Activated B cell treated with CpG ODN at 0.5 μM for 24 hours (primary cell): ENCODE results near the gene NT5DC1. TPM values are rescaled to one million over a fixed set of nuclear protein-coding genes. Genes with fewer than 3 reads are reported as not detected.

ENCODE experiments used
- ATAC-seq: fragments of 200-7000 bp; cut with Tn5 transposase; one replicate; pipeline ENCODE4 v1.10.0; 2021; ENCODE audit warnings: low read depth, mild to moderate bottlenecking, moderate library complexity
- CTCF ChIA-PET: fragments of 350-600 bp; sonication (Branson Sonifier 250); formaldehyde crosslinking; loops from one replicate; lab custom pipeline; 2021; ENCODE audit warnings: antibody characterized with exemption; lab: Charles Lee
- POLR2A ChIA-PET: fragments of 350-600 bp; sonication (Branson Sonifier 250); formaldehyde crosslinking; loops from one replicate; lab custom pipeline; 2021; ENCODE audit warnings: antibody characterized with exemption; lab: Charles Lee
- DNase-seq: peaks from one replicate; pipeline ENCODE4 v3.0.0; 2022
- H3K27ac Mint-ChIP-seq: one replicate; pipeline ENCODE4 v1.8.0; 2020; ENCODE audit warnings: mixed read lengths
- H3K27me3 Mint-ChIP-seq: one replicate; pipeline ENCODE4 v1.8.0; 2021; ENCODE audit warnings: mixed read lengths
- H3K36me3 Mint-ChIP-seq: one replicate; pipeline ENCODE4 v1.8.0; 2021; ENCODE audit warnings: low read depth, mixed read lengths
- H3K4me1 Mint-ChIP-seq: one replicate; pipeline ENCODE4 v1.8.0; 2021; ENCODE audit warnings: mixed read lengths
- H3K4me3 Mint-ChIP-seq: one replicate; pipeline ENCODE4 v1.8.0; 2020; ENCODE audit warnings: mild to moderate bottlenecking, mixed read lengths
- H3K9me3 Mint-ChIP-seq: one replicate; pipeline ENCODE4 v1.8.0; 2020; ENCODE audit warnings: mixed read lengths
- intact Hi-C: fragments of 100-400 bp; cut with micrococcal nuclease; formaldehyde crosslinking; loops from one replicate; pipeline ENCODE4 v1.15.1; 2024
- total RNA-seq: library from RNA; stranded (reverse); gene quantifications from 2 replicates; pipeline ENCODE4 v1.2.3, GENCODE V29; 2022
- TF ChIP-seq, protein P1 (sequence below): fragments of 200-600 bp; IDR thresholded peaks from one replicate; pipeline ENCODE4 v1.8.0; 2022; ENCODE audit warnings: antibody characterized with exemption, mild to moderate bottlenecking

Gene NT5DC1
- total RNA-seq, 1 donor from 2014 or later: 59.9 TPM

DNA sequence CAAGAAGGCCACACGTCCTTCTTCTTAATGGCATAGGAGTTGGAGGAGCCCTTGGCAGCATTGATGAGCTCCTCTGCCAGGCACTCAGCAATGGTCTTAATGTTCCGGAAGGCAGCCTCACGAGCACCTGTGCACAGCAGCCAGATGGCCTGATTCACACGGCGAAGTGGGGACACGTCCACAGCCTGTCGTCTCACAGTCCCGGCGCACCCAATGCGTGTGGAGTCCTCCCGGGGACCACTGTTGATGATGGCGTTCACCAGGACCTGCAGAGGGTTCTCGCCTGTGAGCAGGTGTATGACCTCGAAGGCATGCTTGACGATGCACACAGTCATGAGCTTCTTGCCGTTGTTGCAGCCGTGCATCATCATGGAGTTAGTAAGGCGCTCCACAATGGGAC, 157.9 kb downstream of the NT5DC1 start:
- Mint-ChIP-seq H3K4me1 (peaks cover 4% of the 10 kb centered on the region), H3K36me3 (peaks cover 16% of the 10 kb centered on the region), H3K4me3 (no peak overlapping the region), H3K27me3 (no peaks in the 10 kb centered on the region), H3K9me3 (peaks cover 8% of the 10 kb centered on the region), H3K27ac (no peak overlapping the region)
- intact Hi-C loops: no loop called here
- DNase-seq: no peak
- CTCF ChIA-PET: interaction anchor here (1.5 kb wide), 1 partner anchor 10 kb away, joined by 3 read pairs; no protein-coding TSS in a partner anchor
- POLR2A ChIA-PET: no interaction called here
- ATAC-seq: no peak
- TF ChIP-seq, protein P1, sequence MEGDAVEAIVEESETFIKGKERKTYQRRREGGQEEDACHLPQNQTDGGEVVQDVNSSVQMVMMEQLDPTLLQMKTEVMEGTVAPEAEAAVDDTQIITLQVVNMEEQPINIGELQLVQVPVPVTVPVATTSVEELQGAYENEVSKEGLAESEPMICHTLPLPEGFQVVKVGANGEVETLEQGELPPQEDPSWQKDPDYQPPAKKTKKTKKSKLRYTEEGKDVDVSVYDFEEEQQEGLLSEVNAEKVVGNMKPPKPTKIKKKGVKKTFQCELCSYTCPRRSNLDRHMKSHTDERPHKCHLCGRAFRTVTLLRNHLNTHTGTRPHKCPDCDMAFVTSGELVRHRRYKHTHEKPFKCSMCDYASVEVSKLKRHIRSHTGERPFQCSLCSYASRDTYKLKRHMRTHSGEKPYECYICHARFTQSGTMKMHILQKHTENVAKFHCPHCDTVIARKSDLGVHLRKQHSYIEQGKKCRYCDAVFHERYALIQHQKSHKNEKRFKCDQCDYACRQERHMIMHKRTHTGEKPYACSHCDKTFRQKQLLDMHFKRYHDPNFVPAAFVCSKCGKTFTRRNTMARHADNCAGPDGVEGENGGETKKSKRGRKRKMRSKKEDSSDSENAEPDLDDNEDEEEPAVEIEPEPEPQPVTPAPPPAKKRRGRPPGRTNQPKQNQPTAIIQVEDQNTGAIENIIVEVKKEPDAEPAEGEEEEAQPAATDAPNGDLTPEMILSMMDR: no peak

DNA sequence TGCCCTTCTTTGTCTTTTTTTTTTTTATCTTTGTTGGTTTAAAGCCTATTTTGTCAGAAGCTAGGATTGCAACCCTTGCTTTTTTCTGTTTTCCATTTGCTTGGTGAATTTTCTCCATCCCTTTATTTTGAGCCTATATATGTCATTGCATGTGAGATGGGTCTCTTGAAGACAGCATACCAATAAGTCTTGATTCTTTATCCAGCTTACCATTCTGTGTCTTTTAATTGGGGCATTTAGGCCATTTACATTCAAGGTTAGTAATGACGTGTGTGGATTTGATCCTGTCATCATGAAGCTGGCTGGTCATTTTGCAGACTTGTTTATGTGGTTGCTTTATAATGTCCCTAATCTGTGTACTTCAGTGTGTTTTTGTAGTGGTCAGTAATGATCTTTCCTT, 162.7 kb downstream of the NT5DC1 start:
- peaks cover 8% of the 10 kb centered on the region for H3K4me1 Mint-ChIP-seq
- ATAC-seq (no peak), DNase-seq (no peak)
- H3K36me3 Mint-ChIP-seq: peaks cover 28% of the 10 kb centered on the region
- TF ChIP-seq, protein P1: no peak
- H3K27ac Mint-ChIP-seq: no peak overlapping the region
- H3K27me3 Mint-ChIP-seq: no peaks in the 10 kb centered on the region
- CTCF ChIA-PET: no interaction called here
- H3K9me3 Mint-ChIP-seq: peaks cover 11% of the 10 kb centered on the region
- intact Hi-C loops: no loop called here
- no peak overlapping the region for H3K4me3 Mint-ChIP-seq
- POLR2A ChIA-PET: no interaction called here

DNA sequence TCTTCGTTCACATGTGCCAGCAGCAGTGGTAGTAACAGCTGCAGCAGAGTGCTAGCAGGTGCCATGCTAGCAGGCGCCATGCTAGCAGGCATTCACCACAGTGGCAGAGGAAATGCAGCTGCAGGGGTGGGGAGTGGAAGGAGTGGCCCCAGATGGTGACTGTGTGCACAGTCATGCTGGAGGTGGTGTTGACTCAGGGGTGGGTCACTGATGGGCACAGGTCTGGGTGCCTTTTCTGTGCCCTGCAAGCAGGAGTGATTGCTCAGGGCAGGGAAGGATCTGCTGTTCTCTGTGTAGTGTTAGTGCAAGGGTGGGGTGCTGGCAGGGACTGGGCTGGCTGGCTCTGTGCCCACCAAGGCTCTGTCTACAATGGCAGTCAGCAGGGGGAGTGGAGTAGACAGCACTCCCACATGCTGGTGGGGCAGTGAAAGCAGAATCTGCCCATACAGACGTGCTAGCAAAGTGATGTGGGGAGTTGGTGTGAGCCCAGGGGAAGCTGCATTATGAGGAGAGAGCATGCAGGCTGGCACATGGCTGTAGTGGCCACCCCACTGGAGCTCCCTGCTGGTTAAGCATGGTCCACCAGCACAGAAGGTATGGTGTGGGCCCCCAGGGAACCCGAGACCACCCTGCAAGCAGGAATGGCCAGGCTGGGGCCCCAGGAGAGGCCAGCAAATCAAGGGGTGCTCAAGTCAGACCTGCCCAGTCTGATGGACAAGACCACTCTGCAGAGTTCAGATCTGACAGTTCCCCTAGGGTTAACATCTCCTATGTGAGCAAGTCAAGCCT, 164.6 kb downstream of the NT5DC1 start:
- peaks cover 11% of the 10 kb centered on the region for H3K9me3 Mint-ChIP-seq
- intact Hi-C loops: loop anchor here (5.0 kb wide), 1 partner anchor 382 kb away; no protein-coding TSS in a partner anchor
- H3K4me1 Mint-ChIP-seq: peaks cover 11% of the 10 kb centered on the region
- DNase-seq: no peak
- no peaks in the 10 kb centered on the region for H3K27me3 Mint-ChIP-seq
- TF ChIP-seq, protein P1: no peak
- POLR2A ChIA-PET: no interaction called here
- H3K27ac Mint-ChIP-seq: no peak overlapping the region
- CTCF ChIA-PET: interaction anchor here (0.8 kb wide), 1 partner anchor 23 kb away, joined by 3 read pairs; no protein-coding TSS in a partner anchor
- no peak for ATAC-seq
- no peak overlapping the region for H3K4me3 Mint-ChIP-seq
- peaks cover 25% of the 10 kb centered on the region for H3K36me3 Mint-ChIP-seq

DNA sequence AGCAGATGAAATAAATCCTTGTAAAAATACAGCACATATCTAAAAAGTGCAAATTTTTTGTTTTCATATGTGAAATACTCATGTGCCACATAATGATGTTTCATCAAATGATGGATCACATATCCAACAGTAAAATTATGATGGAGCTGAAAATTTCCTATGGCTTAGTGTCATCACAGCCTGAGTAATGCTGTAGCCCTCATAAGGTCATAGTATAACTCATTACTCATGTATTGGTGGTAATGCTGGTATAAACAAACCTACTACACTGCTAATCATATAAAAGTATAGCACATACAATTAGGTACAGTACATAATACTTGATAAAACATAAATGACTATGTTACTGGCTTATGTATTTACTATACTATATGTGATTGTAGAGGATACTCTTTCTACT, 166.2 kb downstream of the NT5DC1 start:
- H3K9me3 Mint-ChIP-seq: peaks cover 11% of the 10 kb centered on the region
- no peak overlapping the region for H3K27ac Mint-ChIP-seq
- ATAC-seq (no peak), DNase-seq (no peak)
- peaks cover 7% of the 10 kb centered on the region for H3K4me1 Mint-ChIP-seq
- H3K4me3 Mint-ChIP-seq: no peak overlapping the region
- no peaks in the 10 kb centered on the region for H3K27me3 Mint-ChIP-seq
- TF ChIP-seq, protein P1: no peak
- intact Hi-C loops: loop anchor here (5.0 kb wide), 1 partner anchor 380 kb away; no protein-coding TSS in a partner anchor
- ChIA-PET CTCF (interaction anchor here (1.6 to 3.2 kb wide), 3 partner anchors 268 to 296 kb away, joined by 4 to 40 read pairs (median 15); no protein-coding TSS in a partner anchor), POLR2A (interaction anchor here (0.8 kb wide), 1 partner anchor 13 kb away, joined by 3 read pairs; the partner anchor contains the start of gene TSPYL4)
- peaks cover 33% of the 10 kb centered on the region for H3K36me3 Mint-ChIP-seq
